CD4-positive, alpha-beta T cell (primary cell): ENCODE measurements around the gene CLTCL1. TPM values are rescaled to one million over a fixed set of nuclear protein-coding genes. Genes with fewer than 3 reads are reported as not detected.
"Not testable (repeated sequence)": the region's sequence is repeated elsewhere in the genome, so short reads cannot be mapped to it uniquely, and the experiment has no call there.

Experiments
- ATAC-seq: fragments of 200-7000 bp; cut with Tn5 transposase; one replicate; pipeline ENCODE4 v1.10.0; 2022; ENCODE audit warnings: mild to moderate bottlenecking; ENCODE audit not compliant: poor library complexity
- CTCF ChIA-PET: fragments of 350-600 bp; sonication (Branson Sonifier 250); formaldehyde crosslinking; loops from one replicate; lab custom pipeline; 2021; ENCODE audit warnings: antibody characterized with exemption, inconsistent platforms; lab: Charles Lee
- POLR2A ChIA-PET: fragments of 350-600 bp; sonication (Branson Sonifier 250); formaldehyde crosslinking; loops from one replicate; lab custom pipeline; 2021; ENCODE audit warnings: antibody characterized with exemption, inconsistent platforms; lab: Charles Lee
- DNase-seq, 14 experiments: peaks; one replicate each; pipeline ENCODE4 v3.0.0-alpha.2; 2013 to 2020; ENCODE audit warnings: mixed read lengths in 2 of 14
- H3K27ac ChIP-seq, 2 donors: one replicate each; pipeline versions ENCODE4 v1.5.1 to v1.7.0; 2013; ENCODE audit warnings: low read length in 2 of 2, low read depth in 1 of 2, mild to moderate bottlenecking in 1 of 2
- H3K27me3 ChIP-seq, 2 experiments: 1 replicate in 1 of 2; 2 replicates in 1 of 2; pipeline versions ENCODE4 v1.6.1 to v1.7.0; 2013; ENCODE audit warnings: low read length in 2 of 2, control low read depth in 1 of 2, mild to moderate bottlenecking in 1 of 2, moderate library complexity in 1 of 2; ENCODE audit not compliant: insufficient read depth in 2 of 2, control insufficient read depth in 1 of 2
- H3K36me3 ChIP-seq: one replicate; pipeline ENCODE4 v1.6.1; 2013; ENCODE audit warnings: low read length, control low read depth; ENCODE audit not compliant: insufficient read depth
- H3K4me1 ChIP-seq: one replicate; pipeline ENCODE4 v1.6.1; 2013; ENCODE audit warnings: low read length, control low read depth; ENCODE audit not compliant: insufficient read depth
- H3K4me3 ChIP-seq: one replicate; pipeline ENCODE4 v1.5.1; 2013; ENCODE audit warnings: mild to moderate bottlenecking, low read length, moderate library complexity
- H3K9me3 ChIP-seq, 2 experiments: 1 replicate in 1 of 2; 2 replicates in 1 of 2; pipeline versions ENCODE4 v1.6.1 to v1.7.0; 2013; ENCODE audit warnings: low read length in 2 of 2, mild to moderate bottlenecking in 2 of 2, control low read depth in 1 of 2, moderate library complexity in 1 of 2; ENCODE audit not compliant: control insufficient read depth in 1 of 2, insufficient read depth in 1 of 2
- H3K27ac Mint-ChIP-seq: one replicate; pipeline ENCODE4 v1.8.0; 2020; ENCODE audit warnings: mixed read lengths
- H3K27me3 Mint-ChIP-seq: one replicate; pipeline ENCODE4 v1.8.0; 2021; ENCODE audit warnings: mixed read lengths
- H3K36me3 Mint-ChIP-seq: one replicate; pipeline ENCODE4 v1.8.0; 2021; ENCODE audit warnings: low read depth, mixed read lengths
- H3K4me1 Mint-ChIP-seq: one replicate; pipeline ENCODE4 v1.8.0; 2021; ENCODE audit warnings: low read depth, mixed read lengths
- H3K4me3 Mint-ChIP-seq: one replicate; pipeline ENCODE4 v1.8.0; 2020; ENCODE audit warnings: mild to moderate bottlenecking, mixed read lengths
- H3K9me3 Mint-ChIP-seq: one replicate; pipeline ENCODE4 v1.8.0; 2020; ENCODE audit warnings: mixed read lengths
- intact Hi-C, 2 experiments: fragments of 100-400 bp; cut with DNase I in 1 of 2; cut with micrococcal nuclease in 1 of 2; formaldehyde crosslinking; loops; one replicate each; pipeline versions ENCODE4 v1.15.1 to v1.9.0; 2023 to 2025; cut with DNase I, micrococcal nuclease
- total RNA-seq, 174 experiments: library from RNA in 2 of 174; stranded (reverse) in 2 of 174; gene quantifications; one replicate each; pipeline ENCODE4 v1.2.3 and lab custom pipeline; 2021 to 2026
- TF ChIP-seq, protein P1 (sequence below): fragments of 200-600 bp; IDR thresholded peaks from one replicate; pipeline ENCODE4 v1.8.0; 2022; ENCODE audit warnings: antibody characterized with exemption, mild to moderate bottlenecking

The CLTCL1 gene
- total RNA-seq, 2 experiments from 2014 or later = 0.52 to 1.5 TPM

DNA sequence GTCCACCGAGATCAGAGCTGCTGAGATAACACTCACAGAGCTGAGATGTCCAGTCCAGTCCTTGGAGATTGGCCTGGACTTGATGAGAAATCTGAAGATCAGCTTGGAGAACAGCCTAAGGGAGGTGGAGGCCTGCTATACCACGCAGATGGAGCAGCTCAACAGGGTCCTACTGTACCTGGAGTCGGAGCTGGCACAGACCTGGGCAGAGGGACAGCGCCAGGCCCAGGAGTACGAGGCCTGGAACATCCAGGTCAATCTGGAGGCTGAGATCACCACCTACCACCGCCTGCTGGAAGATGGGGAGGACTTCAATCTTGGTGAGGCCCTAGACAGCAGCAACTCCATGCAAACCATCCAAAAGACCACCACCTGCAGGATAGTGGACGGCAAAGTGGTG is 33.1 kb downstream of the CLTCL1 start:
- Histone ChIP-seq H3K27me3 (no peaks in the 10 kb centered on the region), H3K4me1 (peaks cover 3% of the 10 kb centered on the region), H3K36me3 (no peaks in the 10 kb centered on the region), H3K4me3 (no peak overlapping the region), H3K27ac (no peak overlapping the region), H3K9me3 (peaks cover 0 to 6% of the 10 kb centered on the region in 2 experiments)
- H3K36me3 Mint-ChIP-seq = no peaks in the 10 kb centered on the region
- ATAC-seq (no peak), DNase-seq (no peak)
- intact Hi-C loops = no loop called here
- no peaks in the 10 kb centered on the region for H3K9me3 Mint-ChIP-seq
- no peak overlapping the region for H3K27ac Mint-ChIP-seq
- POLR2A ChIA-PET = no interaction called here
- TF ChIP-seq, protein P1, sequence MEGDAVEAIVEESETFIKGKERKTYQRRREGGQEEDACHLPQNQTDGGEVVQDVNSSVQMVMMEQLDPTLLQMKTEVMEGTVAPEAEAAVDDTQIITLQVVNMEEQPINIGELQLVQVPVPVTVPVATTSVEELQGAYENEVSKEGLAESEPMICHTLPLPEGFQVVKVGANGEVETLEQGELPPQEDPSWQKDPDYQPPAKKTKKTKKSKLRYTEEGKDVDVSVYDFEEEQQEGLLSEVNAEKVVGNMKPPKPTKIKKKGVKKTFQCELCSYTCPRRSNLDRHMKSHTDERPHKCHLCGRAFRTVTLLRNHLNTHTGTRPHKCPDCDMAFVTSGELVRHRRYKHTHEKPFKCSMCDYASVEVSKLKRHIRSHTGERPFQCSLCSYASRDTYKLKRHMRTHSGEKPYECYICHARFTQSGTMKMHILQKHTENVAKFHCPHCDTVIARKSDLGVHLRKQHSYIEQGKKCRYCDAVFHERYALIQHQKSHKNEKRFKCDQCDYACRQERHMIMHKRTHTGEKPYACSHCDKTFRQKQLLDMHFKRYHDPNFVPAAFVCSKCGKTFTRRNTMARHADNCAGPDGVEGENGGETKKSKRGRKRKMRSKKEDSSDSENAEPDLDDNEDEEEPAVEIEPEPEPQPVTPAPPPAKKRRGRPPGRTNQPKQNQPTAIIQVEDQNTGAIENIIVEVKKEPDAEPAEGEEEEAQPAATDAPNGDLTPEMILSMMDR = no peak
- peaks cover 15% of the 10 kb centered on the region for H3K4me1 Mint-ChIP-seq
- no peaks in the 10 kb centered on the region for H3K27me3 Mint-ChIP-seq
- CTCF ChIA-PET = no interaction called here
- H3K4me3 Mint-ChIP-seq = no peak overlapping the region

DNA sequence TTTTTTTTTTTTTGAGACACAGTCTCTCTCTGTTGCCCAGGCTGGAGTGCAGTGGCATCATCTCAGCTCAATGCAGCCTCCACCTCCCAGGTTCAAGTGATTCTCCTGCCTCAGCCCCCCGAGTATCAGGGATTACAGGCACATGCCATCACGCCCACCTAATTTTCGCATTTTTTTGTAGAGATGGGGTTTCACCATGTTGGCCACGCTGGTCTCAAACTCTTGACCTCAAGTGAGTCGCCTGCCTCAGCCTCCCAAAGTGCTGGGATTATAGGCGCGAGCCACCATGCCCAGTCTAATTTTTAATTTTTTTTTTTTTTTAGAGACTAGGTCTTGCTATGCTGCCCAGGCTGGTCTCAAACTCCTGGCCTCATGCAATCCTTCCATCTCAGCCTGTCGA is 35.2 kb downstream of the CLTCL1 start:
- H3K27ac ChIP-seq, H3K27me3 ChIP-seq, H3K4me1 ChIP-seq, H3K27ac Mint-ChIP-seq, H3K9me3 ChIP-seq, H3K27me3 Mint-ChIP-seq, ATAC-seq, intact Hi-C loops, H3K36me3 Mint-ChIP-seq, H3K9me3 Mint-ChIP-seq, H3K4me3 ChIP-seq, H3K4me3 Mint-ChIP-seq, POLR2A ChIA-PET, DNase-seq, CTCF ChIA-PET, H3K36me3 ChIP-seq: not testable (repeated sequence)
- H3K4me1 Mint-ChIP-seq = peaks cover 15% of the 10 kb centered on the region

DNA sequence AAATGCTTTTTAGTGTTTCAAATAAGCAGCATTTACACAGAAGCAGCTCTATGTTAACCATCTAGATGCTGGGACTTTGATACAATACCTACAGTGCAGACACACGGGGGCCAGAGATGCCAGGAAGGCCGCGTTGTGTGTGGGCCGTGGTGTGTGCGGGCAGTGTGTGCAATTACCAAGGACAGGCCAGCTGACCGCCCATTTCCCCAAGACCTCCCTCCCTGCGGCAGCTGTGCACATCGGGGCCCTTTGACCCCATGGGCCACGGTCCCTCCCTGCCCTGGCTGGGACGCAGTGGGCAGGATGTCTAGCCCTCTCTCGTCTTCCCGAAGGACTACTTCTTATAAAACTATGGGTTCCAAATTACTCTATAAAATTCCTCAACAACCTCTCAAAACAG is 38.4 kb downstream of the CLTCL1 start:
- Histone ChIP-seq H3K27ac (no peak overlapping the region), H3K27me3 (no peaks in the 10 kb centered on the region), H3K9me3 (peaks cover 0 to 6% of the 10 kb centered on the region in 2 experiments), H3K4me3 (no peak overlapping the region), H3K36me3 (no peaks in the 10 kb centered on the region), H3K4me1 (no peaks in the 10 kb centered on the region)
- no peaks in the 10 kb centered on the region for H3K36me3 Mint-ChIP-seq
- ChIA-PET POLR2A (no interaction called here), CTCF (no interaction called here)
- intact Hi-C loops = no loop called here
- TF ChIP-seq, protein P1 = no peak
- H3K4me3 Mint-ChIP-seq = no peak overlapping the region
- H3K4me1 Mint-ChIP-seq = no peaks in the 10 kb centered on the region
- H3K27me3 Mint-ChIP-seq = no peaks in the 10 kb centered on the region
- H3K9me3 Mint-ChIP-seq = no peaks in the 10 kb centered on the region
- DNase-seq (no peak), ATAC-seq (no peak)
- no peak overlapping the region for H3K27ac Mint-ChIP-seq

DNA sequence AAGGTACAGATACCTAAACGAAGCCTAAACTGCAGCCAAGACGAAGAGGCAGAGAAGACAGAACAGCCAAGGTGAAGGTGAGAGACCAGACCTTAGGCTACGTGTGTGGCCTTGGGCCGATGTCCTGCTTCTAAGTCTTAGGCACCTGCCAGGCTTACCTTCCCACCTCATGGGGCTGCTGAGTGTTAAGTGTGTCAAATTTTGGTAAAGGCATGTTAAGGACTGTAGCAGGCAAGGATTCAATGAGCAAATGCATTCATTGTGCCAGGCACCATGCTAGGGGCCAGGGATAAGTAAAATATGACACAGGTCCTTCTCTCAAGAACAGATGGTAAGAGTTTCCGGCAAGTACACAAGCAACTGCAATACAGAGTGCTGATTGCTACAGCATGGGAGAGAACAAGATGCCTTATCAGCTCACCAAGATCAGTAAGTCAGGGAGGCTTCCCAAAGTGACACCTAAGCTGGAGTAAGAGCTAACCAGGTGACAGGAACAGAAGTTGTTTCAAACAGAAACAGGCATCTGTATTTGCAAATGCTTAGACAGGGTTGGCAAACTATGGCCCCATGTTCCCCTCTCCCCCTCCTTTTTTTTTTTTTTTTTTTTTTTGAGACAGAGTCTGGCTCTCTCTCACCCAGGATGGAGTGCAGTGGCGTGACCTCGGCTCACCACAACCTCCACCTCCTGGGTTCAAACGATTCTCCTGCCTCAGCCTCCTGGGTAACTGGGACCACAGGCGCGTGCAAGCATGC is 46.7 kb downstream of the CLTCL1 start:
- ChIA-PET CTCF (no interaction called here), POLR2A (no interaction called here)
- no peak overlapping the region for H3K27ac ChIP-seq
- no peaks in the 10 kb centered on the region for H3K36me3 ChIP-seq
- no peak overlapping the region for H3K4me3 Mint-ChIP-seq
- no peak for DNase-seq
- TF ChIP-seq, protein P1 = no peak
- no peaks in the 10 kb centered on the region for H3K4me1 Mint-ChIP-seq
- ATAC-seq = no peak
- intact Hi-C loops = no loop called here
- no peaks in the 10 kb centered on the region for H3K27me3 ChIP-seq
- no peaks in the 10 kb centered on the region for H3K9me3 ChIP-seq
- no peak overlapping the region for H3K27ac Mint-ChIP-seq
- no peaks in the 10 kb centered on the region for H3K4me1 ChIP-seq
- H3K9me3 Mint-ChIP-seq = no peaks in the 10 kb centered on the region
- no peak overlapping the region for H3K4me3 ChIP-seq
- no peaks in the 10 kb centered on the region for H3K27me3 Mint-ChIP-seq
- no peaks in the 10 kb centered on the region for H3K36me3 Mint-ChIP-seq
